Measurements from ENCODE around the gene UNG.

Gene UNG

DNA sequence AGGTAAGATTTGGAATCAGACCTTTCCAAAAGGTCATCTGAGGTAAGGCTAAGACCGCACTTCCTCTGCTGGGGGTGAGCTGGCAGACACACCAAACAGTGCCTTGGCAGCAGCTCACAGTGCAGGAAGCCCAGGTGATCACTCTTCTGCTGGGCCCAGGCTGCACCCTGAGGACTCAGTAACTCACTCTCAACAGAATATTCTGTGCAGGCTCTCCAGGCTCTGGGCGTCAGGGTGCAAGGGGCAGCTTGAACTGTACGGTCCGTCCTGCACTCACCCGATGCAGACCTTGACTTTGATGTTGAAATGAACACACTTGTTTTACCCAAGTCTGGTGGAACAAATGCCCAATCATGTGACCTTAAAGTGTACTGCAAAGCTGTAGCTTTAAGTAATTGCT is 10.1 kb upstream of the UNG start:
- H3K27me3 ChIP-seq (replicated peaks; ENCODE audit: insufficient read depth, low read length): no peaks in the 10 kb centered on the region
- DNase-seq: no peak
- H3K9me2 ChIP-seq (replicated peaks; ENCODE audit: insufficient read depth, low read length): no peaks in the 10 kb centered on the region
- no peaks in the 10 kb centered on the region for H4K20me1 ChIP-seq (ENCODE audit: insufficient read depth, low read length)
- TF ChIP-seq EZH2 (optimal IDR thresholded peaks at IDR 0.05; ENCODE audit: low read depth, low read length) (no peak), EZH2phosphoT487 (IDR thresholded peaks at IDR 0.05; ENCODE audit: low read length) (no peak)
- TF ChIP-seq, protein P1, sequence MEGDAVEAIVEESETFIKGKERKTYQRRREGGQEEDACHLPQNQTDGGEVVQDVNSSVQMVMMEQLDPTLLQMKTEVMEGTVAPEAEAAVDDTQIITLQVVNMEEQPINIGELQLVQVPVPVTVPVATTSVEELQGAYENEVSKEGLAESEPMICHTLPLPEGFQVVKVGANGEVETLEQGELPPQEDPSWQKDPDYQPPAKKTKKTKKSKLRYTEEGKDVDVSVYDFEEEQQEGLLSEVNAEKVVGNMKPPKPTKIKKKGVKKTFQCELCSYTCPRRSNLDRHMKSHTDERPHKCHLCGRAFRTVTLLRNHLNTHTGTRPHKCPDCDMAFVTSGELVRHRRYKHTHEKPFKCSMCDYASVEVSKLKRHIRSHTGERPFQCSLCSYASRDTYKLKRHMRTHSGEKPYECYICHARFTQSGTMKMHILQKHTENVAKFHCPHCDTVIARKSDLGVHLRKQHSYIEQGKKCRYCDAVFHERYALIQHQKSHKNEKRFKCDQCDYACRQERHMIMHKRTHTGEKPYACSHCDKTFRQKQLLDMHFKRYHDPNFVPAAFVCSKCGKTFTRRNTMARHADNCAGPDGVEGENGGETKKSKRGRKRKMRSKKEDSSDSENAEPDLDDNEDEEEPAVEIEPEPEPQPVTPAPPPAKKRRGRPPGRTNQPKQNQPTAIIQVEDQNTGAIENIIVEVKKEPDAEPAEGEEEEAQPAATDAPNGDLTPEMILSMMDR (IDR thresholded peaks at IDR 0.05; ENCODE audit: low read length): no peak
- H3K27ac ChIP-seq (ENCODE audit: low read length): no peak overlapping the region
- no peaks in the 10 kb centered on the region for H3K36me3 ChIP-seq (replicated peaks; ENCODE audit: insufficient read depth, low read length)
- peaks cover 17% of the 10 kb centered on the region for H3K79me2 ChIP-seq (ENCODE audit: low read length)
- no peak overlapping the region for H3K9ac ChIP-seq (ENCODE audit: low read length)
- no peak overlapping the region for H3K4me2 ChIP-seq (ENCODE audit: low read depth, low read length)
- H3K4me1 ChIP-seq (ENCODE audit: low read length): 0 out of 2 replicates have a peak, but pooled peaks cover 6% of the 10 kb centered on the region
- H2AFZ ChIP-seq (ENCODE audit: low read length): no peak overlapping the region
- H3K4me3 ChIP-seq (ENCODE audit: low read length): no peak overlapping the region
- H3K9me3 ChIP-seq (replicated peaks; ENCODE audit: insufficient read depth, low read length): no peaks in the 10 kb centered on the region
- no peaks in the 10 kb centered on the region for H3F3A ChIP-seq (ENCODE audit: insufficient read depth, low read length)

DNA sequence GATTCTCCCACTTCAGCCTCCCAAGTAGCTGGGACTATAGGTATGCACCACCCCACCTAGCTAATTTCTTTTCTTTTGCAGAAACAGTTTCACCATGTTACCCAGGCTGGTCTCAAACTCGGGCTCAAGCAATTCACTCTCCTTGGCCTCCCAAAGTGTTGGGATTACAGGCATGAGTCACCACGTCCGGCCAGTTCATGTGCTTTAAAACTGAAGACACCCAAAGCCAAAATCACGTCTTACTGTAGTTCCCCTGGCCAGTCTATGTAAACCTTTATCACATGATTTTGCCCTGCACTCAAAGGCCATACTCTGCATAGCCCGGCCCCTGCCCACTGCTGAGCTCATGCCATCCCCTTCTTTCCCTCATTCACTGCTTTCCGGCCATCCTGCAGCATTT is 8.6 kb upstream of the UNG start:
- Histone ChIP-seq H3K4me2 (ENCODE audit: low read depth, low read length) (no peak overlapping the region), H3K27ac (ENCODE audit: low read length) (no peak overlapping the region)

DNA sequence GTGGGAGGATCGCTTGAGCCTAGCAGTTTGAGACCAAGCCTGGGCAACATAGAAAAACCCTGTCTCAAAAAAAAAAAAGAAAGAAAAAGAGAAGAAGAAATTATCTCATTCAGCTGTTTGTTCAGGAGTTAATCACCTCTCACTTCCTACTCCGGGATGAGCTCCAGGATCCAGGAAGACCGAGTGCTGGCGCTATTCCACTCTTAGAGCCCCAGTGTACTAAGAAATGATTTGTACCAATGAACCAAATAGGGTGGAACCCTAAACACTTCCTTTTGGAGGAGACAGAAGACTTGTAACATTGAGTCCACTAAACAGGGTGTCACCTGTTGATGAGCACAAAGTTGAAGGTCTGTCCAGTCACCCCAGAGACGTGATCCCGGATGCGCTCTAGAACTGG is 7.7 kb upstream of the UNG start:
- H3K4me2 ChIP-seq (ENCODE audit: low read depth, low read length): no peak overlapping the region

More for the DNA sequence above, 8.6 kb upstream of the UNG start:
- Histone ChIP-seq H3K36me3 (replicated peaks; ENCODE audit: insufficient read depth, low read length) (no peaks in the 10 kb centered on the region), H3K4me3 (ENCODE audit: low read length) (no peak overlapping the region), H3K9me3 (replicated peaks; ENCODE audit: insufficient read depth, low read length) (no peaks in the 10 kb centered on the region), H3K27me3 (replicated peaks; ENCODE audit: insufficient read depth, low read length) (no peaks in the 10 kb centered on the region), H3K9me2 (replicated peaks; ENCODE audit: insufficient read depth, low read length) (no peaks in the 10 kb centered on the region), H3K4me1 (ENCODE audit: low read length) (peaks cover 18% of the 10 kb centered on the region), H3K79me2 (ENCODE audit: low read length) (peaks cover 28% of the 10 kb centered on the region), H4K20me1 (ENCODE audit: insufficient read depth, low read length) (no peaks in the 10 kb centered on the region), H2AFZ (ENCODE audit: low read length) (no peak overlapping the region), H3K9ac (ENCODE audit: low read length) (no peak overlapping the region), H3F3A (ENCODE audit: insufficient read depth, low read length) (no peaks in the 10 kb centered on the region)
- no peak for TF ChIP-seq EZH2 (optimal IDR thresholded peaks at IDR 0.05; ENCODE audit: low read depth, low read length)
- no peak for TF ChIP-seq EZH2phosphoT487 (IDR thresholded peaks at IDR 0.05; ENCODE audit: low read length)
- TF ChIP-seq, protein P1 (IDR thresholded peaks at IDR 0.05; ENCODE audit: low read length): no peak
- no peak for DNase-seq

More for the DNA sequence above, 7.7 kb upstream of the UNG start:
- H3K27me3 ChIP-seq (replicated peaks; ENCODE audit: insufficient read depth, low read length): no peaks in the 10 kb centered on the region
- no peak overlapping the region for H3K27ac ChIP-seq (ENCODE audit: low read length)
- H3K9me2 ChIP-seq (replicated peaks; ENCODE audit: insufficient read depth, low read length): no peaks in the 10 kb centered on the region
- no peak overlapping the region for H2AFZ ChIP-seq (ENCODE audit: low read length)
- peaks cover 19% of the 10 kb centered on the region for H3K4me1 ChIP-seq (ENCODE audit: low read length)
- H4K20me1 ChIP-seq (ENCODE audit: insufficient read depth, low read length): no peaks in the 10 kb centered on the region
- H3K4me3 ChIP-seq (ENCODE audit: low read length): no peak overlapping the region
- H3K79me2 ChIP-seq (ENCODE audit: low read length): peaks cover 28% of the 10 kb centered on the region
- no peaks in the 10 kb centered on the region for H3K36me3 ChIP-seq (replicated peaks; ENCODE audit: insufficient read depth, low read length)
- H3K9ac ChIP-seq (ENCODE audit: low read length): no peak overlapping the region
- no peak for DNase-seq
- H3K9me3 ChIP-seq (replicated peaks; ENCODE audit: insufficient read depth, low read length): no peaks in the 10 kb centered on the region
- TF ChIP-seq EZH2phosphoT487 (IDR thresholded peaks at IDR 0.05; ENCODE audit: low read length) (no peak), EZH2 (optimal IDR thresholded peaks at IDR 0.05; ENCODE audit: low read depth, low read length) (no peak)
- TF ChIP-seq, protein P1 (IDR thresholded peaks at IDR 0.05; ENCODE audit: low read length): no peak
- H3F3A ChIP-seq (ENCODE audit: insufficient read depth, low read length): no peaks in the 10 kb centered on the region
